HG02970 (cell line): ENCODE data around the gene HOXA4.

Experiments used
- ATAC-seq: cut with Tn5 transposase; IDR thresholded peaks from one replicate; pipeline ENCODE4 v1.9.1; 2021; ENCODE audit warnings: mild to moderate bottlenecking, moderate library complexity, moderate number of reproducible peaks; ENCODE audit not compliant: unreplicated experiment, low FRiP score

The HOXA4 gene

DNA sequence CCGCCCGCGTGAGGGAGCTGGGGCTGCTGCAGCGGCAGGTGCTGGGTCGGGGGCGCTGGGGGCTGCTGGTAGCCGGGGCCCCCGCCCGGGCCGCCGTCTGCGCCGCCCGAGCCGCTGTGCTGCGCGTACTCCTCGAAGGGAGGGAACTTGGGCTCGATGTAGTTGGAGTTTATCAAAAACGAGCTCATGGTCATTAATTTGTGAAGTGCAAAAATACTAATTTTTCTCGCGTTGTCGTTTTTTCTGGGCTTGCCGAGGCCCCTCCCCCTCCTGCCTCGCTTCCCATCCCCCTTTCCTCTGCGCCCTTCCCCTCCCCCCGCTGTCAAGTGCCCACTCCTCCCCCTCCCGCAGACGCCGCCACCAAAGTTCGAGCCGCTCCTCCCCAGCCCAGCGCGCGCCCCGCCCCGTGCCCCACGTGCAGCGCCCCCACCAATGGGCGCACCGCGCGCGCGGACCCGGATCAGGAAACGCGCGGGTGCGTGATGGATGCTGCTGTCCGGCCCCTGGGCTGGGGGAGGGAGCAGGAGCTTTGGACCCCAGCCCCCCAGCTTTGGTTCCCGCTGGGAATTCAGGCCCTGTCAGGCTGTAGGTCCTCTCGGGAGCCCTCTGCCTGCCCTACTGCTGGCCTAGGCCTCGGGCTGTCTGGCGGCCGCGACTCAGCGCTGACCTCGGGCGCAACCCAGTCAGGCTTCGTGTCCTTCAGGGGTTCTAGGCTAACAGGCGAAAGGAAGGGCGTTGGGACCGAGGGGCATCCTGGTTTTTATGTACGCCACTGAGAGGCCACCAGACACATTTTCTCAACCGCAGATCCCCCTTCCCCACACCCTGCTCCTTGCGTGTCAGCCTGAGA is at the start of gene HOXA4:
Gene HOXA4 (minus strand): TSS at position 218 of the 850 bp plus-strand sequence. CDS start 24 bp downstream, at position 194.
- no peak for ATAC-seq

DNA sequence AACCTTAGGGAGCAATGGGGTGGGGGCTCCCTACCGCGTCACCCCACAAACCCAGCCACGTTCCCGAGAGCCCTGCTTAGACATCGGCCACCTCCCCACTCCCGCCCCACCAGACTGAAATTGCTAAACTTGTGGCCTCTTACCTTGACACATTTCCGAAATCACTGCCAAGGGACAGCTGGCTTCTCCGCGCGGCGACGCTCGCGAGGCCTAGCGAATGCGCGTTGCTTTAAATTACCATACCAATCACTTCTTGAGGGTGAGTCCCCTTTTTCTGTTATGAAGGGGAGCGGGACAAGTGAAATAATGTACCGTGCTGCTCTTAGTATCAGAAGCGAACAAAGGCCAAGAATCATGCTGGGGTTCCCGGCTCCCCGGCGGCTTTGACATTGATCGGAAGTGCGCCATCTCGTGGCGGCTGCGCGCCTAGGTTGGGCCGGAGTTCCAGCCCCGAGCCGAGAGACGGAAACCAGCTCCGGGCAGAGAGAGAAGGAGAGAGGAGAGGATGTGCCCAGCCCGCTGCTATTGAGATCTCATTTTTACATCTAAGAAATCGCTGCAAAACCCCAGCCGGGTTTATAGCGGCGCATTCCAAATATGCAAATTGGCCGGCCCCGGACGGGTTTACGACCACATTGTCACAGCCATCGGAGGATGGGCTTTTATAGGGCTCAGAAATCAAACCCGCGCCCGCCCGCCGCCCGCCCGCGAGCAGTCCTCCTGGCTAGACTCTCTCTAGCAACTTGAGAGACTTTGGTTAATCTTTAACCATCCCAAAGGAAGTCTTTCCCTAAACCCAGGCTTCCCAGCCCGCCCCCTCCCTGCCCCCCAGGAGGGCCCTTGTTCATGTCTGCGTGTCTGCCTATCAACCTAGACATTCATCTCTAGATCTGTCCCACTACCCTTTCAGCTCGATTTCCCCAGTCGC is 49.2 kb upstream of the HOXA4 start:
- no peak for ATAC-seq

DNA sequence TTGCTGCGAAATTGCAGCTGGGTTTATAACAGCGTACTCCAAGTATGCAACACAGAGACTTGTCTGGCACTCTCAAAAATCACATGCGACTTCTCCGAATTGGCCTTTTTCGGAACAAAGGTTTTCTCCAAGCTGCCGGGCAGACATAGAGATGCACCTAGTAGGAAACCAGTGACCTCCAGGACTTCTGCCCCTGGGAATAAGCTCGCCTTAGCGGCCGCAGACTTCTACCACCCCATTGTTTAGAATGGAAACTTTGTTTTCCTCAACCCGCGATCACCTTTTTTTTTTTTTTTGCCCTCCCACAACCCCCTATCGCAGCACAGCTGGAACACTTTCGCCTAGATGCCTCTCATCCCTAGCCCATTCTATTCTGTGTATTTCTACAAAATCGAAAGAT is 48.5 kb upstream of the HOXA4 start:
- ATAC-seq: no peak

DNA sequence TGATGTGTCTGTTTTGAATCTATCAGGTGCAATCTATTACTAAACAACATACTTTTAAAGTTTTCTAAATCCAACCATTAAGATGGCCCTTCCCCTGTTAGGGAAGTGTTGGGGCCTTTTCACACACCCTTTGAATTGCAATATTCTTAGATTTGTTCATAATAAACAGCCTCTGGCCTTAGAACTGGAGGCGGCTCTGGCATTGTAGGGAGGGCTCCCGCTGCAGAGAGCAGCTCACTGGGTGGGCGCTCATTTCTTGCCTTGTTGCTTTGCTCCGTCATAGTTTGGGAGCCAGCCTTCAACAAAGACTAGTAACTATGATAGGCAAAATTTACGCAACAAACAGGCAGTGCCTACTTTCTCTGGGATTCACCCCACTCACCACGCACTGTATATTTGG is 47.8 kb upstream of the HOXA4 start:
- ATAC-seq: no peak

DNA sequence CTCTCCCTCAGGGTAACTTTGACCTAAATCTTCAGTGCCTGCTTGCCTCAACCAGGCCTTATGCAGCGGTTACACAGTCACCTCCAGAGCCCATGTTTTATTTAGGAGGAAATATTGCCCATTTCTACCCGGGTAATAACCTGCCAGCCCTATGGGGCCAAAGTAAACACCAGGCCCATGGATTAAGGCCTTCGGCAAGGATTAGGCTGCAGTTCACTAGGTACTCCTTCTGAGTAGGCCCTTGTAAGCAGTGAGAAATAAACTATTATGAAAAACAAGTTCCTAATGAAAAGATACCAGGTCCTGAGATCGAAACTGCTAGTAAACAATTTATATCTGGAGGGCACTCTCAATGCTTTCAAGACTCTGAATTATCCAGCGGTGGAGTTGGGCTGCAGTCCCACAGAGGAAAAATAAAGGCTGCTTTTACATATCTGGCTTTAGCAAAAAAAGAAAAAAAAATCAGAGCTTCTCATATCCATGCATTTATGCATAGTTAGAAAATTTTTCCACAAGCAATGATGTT is 47.3 kb upstream of the HOXA4 start:
- ATAC-seq: no peak

DNA sequence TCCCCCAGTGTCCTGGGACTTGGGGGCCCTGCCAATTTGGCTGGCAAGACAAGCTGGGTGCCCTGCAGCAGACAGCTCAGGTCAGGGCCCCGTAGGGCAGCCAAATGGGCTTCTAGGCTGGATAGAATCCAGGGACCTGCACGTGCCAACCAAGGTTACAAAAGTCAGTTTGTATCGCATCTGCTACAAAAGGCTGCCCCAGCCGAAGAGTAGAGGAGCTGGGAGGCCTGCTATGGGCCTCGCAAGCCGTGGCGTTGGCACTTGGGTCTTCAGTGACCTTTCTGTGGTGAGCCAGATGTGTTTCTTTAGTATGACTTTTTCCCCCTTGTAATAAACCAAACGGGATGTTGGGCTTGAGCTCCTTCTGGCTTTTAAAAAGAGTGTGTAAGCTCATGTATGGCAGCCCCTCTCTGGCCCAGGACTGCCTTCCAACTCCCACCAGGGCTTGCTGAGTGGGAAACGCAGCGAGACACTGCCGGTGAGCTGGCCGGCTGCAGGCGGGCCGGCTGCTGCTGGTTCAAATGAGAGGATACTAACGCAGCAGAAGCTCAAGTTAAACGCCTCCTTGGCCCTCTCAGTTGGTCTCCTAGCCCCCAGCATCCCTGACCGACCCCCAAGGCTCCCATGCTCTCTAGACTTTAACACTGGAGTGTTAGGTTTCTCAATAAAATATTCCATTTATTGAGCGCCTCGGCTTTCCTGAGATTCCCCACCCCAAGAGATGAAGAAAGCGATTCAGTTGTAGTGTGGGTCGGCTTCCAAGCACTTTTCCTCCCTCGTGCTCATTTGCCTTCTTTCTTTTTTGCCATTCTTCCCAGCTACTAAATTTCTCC is 46.6 kb upstream of the HOXA4 start:
- no peak for ATAC-seq

DNA sequence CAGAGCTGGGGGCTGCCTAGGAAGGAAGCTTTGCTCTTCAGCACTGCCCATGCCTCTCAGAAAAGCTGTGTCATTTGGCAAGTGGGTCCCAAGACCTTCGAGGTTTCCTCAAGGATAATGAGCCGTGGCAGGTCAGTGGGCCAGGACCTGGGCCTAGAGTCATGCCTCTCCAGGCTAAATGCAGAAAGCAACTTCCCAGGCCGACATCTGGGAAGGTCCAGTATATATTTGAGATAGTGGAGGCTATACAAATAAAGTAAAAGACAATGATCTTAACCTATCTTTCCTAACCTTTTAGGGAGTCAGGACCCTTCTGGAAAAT is 45.9 kb upstream of the HOXA4 start:
- no peak for ATAC-seq

DNA sequence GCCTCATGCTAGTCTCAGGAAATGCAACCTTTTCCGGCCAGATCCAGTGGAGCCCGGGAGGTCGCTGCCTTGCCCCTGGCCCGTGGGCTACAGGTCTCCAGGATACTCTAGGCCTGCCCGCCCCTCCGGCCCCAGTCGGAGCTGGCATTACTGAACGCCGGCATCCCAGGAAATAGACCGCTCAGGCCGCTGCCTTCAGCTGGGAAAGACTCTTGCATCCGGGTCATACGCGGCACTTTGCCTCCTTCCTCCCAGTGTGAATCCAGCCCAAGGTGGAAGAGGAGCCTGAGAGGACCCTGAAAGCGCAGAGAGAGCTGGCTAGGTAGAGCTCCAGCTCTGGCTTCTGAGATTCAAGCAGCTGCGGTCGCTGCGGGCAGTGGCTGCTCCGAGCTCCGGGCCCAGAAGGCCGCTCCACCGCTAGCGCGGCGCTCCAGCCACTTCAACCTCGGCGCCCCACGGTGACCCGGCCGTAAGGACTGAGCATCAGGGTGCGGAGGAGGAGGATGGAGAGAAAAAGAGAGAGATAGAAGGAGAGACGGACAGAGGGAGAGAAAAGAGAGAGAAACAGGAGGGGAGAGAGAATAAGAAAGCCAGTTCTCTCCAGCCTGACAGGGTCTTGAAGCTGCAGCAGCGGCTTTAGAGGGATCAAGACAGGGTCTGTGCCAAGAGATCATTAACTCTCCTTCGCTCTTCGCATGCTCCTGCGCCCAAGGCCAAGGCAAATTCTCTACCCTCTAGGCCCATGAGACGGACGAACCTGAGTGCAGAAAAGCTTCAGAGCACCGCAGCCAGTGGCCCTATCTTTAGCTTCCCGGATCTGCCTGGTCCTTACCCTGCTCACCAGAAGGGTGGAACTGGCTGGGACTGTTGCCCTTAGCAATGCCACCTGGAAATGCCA is 45.3 kb upstream of the HOXA4 start:
- ATAC-seq: no peak

DNA sequence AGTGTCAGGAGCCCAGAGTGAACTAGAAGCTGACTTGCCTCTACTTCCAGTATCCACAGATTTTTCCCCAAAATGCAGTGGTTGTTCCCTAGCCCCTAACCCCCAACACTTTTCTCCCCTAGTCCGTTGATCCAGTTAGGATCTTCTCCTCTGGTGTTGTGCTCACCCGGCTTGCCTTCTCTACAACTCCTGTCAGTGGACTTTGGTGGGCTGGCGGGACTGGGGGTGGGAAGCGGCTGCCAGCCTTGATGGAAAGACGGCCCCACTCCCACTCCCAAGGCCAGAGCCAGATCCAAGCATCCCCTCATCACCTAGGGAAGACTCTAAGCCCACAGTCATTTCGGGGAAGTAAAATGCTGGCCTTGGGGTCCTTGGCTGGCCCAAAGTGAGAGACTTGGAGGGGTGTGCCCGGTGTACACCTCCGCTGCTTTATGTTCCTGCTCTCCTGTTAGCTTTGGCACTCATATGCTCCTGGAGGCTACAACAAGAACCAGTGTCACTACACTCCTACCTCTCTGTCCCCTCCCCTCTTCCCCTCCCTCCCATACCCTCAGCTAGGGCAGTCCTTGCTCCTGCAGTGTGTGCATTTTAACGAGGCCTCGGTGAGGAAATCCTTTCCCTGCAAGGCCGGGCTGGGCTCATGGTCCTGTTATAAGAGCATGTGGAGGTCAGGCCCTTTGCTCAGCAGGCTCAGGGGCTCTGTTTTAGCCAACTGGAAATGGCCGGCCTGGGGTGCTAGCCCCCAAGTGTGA is 44.5 kb upstream of the HOXA4 start:
- ATAC-seq: no peak

DNA sequence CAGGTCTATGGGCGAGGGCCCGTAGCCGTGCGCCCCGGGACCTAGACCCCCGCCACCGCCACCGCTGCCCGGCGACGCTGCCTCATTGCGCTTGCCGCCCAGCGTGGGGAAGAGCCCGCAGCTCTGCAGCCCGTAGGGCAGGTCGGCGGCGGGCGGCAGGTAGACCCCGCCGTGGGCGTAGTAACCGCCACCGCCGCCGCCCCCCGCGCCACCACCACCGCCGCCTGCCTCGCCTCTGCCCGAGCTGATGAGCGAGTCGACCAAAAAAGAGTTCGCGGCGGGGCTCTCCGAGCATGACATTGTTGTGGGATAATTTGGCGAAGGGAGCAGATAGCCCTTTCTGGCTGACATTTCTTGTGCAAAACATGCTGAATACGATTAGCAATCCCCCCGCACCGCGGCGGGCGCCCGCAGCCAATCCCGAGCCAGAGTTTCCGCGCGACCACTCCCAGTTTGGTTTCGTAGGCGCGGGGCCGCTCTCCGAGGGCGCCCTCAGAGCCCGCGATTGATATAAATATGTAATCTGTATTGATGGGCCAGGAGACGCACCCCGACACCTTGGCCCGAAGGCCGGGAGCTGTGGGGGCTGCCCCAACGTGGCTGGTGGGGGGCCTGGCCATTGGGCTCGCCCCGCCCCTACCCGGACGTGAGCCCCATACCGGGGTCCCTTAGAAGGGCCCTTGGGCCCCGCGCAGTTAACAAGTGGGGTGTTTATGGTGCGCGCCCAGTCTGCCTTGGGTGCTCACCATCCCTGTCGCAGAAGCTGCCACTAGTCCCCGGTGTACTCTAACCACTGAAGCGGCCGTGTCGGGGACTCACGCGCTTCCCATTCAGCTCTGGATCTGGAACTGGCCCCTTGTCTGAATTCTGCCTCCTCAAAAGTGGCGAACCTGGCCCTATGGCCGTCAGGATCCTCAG is 43.7 kb upstream of the HOXA4 start, which contains the start of gene HOXA10:
Gene HOXA10 (minus strand): TSS at position 365 of the 918 bp plus-strand sequence. CDS start 14 bp downstream, at position 351.
- ATAC-seq: no peak

DNA sequence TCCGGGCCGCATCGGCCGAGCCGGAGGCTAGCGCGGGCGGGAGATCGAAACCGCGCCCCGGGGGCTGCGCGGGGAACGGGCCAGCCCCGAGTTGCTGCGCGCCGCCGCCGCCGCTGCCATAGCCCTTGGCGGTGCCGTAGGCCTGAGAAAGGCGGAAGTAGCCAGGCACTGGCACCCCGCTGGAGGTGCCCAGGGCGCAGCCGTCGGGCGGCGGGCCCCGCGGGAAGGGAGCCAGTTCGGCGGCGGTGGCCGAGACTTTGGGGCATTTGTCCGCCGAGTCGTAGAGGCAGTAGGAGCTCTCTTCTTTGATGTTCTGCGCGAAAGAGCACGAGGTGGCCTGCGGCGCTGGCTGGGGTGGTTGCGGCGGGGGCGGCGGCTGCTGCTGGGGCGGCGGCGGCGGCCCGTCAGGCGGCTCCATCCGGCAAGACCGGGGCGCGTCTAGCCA is 43.0 kb upstream of the HOXA4 start:
- no peak for ATAC-seq

DNA sequence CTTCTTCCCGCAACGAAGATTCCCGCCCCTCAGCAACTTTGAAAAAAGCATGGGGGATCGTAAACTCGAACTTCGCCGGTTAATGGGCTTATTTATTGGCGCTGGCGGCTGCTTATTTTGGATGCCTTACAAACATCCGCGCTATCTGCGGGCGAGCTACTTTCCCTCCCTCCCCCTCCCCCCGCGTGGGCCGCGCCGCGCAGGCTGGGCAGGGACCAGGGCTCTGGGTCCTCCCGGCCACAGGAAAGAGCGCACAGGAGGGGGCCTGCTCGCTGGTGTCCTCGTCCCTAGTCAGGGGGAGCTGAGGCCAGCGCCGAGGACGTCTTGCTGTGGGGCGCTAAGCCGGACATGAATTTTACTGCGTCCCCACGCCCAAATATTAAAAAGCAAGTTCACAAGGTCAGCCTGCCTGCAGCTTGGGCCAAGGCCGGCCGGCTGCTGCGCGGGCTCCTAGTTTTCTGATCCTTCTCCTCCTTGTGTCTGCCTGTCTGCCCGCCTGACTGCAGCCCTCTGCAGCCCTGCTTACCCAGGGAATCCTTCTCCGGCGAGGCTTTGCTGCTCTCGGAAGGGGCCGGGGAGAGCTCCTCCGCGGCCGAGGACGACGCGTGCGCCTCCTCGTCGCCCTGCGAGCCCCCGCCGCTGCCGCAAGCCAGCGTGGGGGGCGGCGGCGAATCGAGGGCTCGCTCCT is 42.4 kb upstream of the HOXA4 start:
- no peak for ATAC-seq

DNA sequence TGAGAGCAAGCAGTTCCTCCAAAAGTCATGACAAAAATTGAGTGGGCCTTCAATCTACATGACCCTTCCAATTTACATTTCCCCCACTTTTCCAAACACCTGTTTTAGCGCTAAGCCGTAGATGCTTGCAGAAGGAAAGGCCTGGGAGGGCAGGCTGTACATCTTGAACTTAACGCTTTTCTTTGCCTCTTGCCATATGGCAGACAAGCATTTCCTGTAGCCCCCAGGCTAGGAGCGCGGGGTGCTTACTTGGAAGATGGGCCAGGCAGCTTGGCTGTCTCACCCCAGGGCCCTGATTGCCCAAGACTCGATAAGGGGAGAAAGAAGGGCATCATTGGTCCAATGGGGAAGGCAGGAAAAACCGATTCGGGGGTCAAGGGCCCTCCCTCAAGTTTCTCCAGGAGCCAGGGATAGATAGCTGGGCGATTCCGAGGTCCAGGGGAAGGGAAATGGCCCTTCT is 41.8 kb upstream of the HOXA4 start:
- ATAC-seq: no peak

DNA sequence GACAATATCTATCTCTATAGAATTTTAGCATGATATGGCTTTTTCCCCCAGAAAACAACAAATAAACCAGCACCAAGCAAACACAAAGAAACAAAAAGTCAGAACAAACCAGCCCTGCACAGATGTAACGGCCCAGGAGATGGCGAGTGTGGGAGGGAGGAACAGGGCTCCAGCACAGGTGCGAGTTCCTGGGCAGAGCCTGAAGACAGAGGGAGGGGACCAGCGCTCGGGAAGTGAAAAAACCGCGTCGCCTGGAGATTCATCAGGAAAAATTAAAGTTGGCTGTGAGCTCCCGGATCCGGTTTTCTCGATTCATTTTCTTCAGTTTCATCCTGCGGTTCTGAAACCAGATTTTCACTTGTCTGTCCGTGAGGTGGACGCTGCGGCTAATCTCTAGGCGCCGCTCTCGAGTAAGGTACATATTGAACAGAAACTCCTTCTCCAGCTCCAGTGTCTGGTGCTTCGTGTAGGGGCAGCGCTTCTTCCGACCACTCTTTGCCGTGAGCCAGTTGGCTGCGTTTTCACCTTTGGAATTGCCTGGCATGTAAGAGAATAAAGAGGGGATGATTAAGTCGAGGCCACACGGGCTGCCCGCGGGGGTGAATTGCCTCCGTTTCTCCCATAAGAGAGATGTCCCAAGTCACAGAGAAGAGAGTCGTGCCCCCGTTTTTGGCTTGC is 41.2 kb upstream of the HOXA4 start:
- ATAC-seq: no peak

DNA sequence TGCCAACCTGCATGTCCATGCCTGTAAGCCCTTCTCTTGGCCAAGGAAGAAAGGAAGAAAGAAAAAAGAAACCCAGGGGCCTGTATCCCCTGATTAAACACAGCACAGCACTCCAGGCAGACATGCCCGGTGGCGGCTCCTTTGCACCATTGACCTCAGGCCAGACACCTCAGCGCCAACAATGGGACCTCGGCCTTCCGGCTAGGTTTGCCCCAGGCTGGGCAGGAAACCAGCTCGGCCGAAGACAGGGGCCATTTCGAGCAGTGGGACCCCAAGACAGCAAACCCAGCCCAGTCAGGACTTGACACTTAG is 40.7 kb upstream of the HOXA4 start:
- ATAC-seq: no peak
